RKO (cell line): Measurements from ENCODE around the gene FSIP1.
"Not testable (repeated sequence)": the region's sequence is repeated elsewhere in the genome, so short reads cannot be mapped to it uniquely, and the experiment has no call there.

Experiments
- DNase-seq: peaks from one replicate; pipeline ENCODE4 v3.0.0-alpha.2; 2016; ENCODE audit warnings: low spot score

Gene FSIP1

GRCh38 chr15:39782441-39783138, at the start of gene FSIP1:
Gene FSIP1 (minus strand): TSS chr15:39782841. CDS start chr15:39776524, 6,317 bp downstream.
- DNase-seq: peak; percentile 95

GRCh38 chr15:39830166-39830565, 47.5 kb upstream of the FSIP1 start:
- no peak for DNase-seq

GRCh38 chr15:39828374-39828931, 45.8 kb upstream of the FSIP1 start:
- no peak for DNase-seq

GRCh38 chr15:39826975-39827374, 44.3 kb upstream of the FSIP1 start:
- no peak for DNase-seq

- DNase-seq: no peak
Measured at GRCh38 chr15:39823634-39824033, 41.0 kb upstream of the FSIP1 start.

GRCh38 chr15:39820050-39820602, 37.5 kb upstream of the FSIP1 start:
- DNase-seq: no peak

GRCh38 chr15:39819533-39819932, 36.9 kb upstream of the FSIP1 start:
- no peak for DNase-seq

GRCh38 chr15:39817892-39818291, 35.3 kb upstream of the FSIP1 start:
- no peak for DNase-seq

- DNase-seq: no peak
Measured at GRCh38 chr15:39814489-39814888, 31.8 kb upstream of the FSIP1 start.

GRCh38 chr15:39812651-39813050, 30.0 kb upstream of the FSIP1 start:
- DNase-seq: not testable (repeated sequence)

- DNase-seq: no peak
Measured at GRCh38 chr15:39808909-39809308, 26.3 kb upstream of the FSIP1 start.

GRCh38 chr15:39807791-39808190, 25.1 kb upstream of the FSIP1 start:
- DNase-seq: no peak

- no peak for DNase-seq
Measured at GRCh38 chr15:39804026-39804425, 21.4 kb upstream of the FSIP1 start.

GRCh38 chr15:39803016-39803415, 20.4 kb upstream of the FSIP1 start:
- DNase-seq: no peak

GRCh38 chr15:39801641-39802309, 19.1 kb upstream of the FSIP1 start:
- peak; percentile 24 for DNase-seq

- DNase-seq: no peak
Measured at GRCh38 chr15:39799552-39800011, 16.9 kb upstream of the FSIP1 start.

- no peak for DNase-seq
Measured at GRCh38 chr15:39798382-39798781, 15.7 kb upstream of the FSIP1 start.

GRCh38 chr15:39797407-39797806, 14.8 kb upstream of the FSIP1 start:
- no peak for DNase-seq

- no peak for DNase-seq
Measured at GRCh38 chr15:39796601-39797000, 14.0 kb upstream of the FSIP1 start.

- DNase-seq: no peak
Measured at GRCh38 chr15:39795486-39795885, 12.8 kb upstream of the FSIP1 start.

GRCh38 chr15:39794954-39795353, 12.3 kb upstream of the FSIP1 start:
- no peak for DNase-seq

GRCh38 chr15:39793923-39794322, 11.3 kb upstream of the FSIP1 start:
- DNase-seq: no peak

- no peak for DNase-seq
Measured at GRCh38 chr15:39792844-39793335, 10.2 kb upstream of the FSIP1 start.
